HG03442 (cell line): ENCODE results near the gene PACSIN1.
"Not testable (repeated sequence)": the region's sequence is repeated elsewhere in the genome, so short reads cannot be mapped to it uniquely, and the experiment has no call there.

ENCODE experiments used
- ATAC-seq: cut with Tn5 transposase; IDR thresholded peaks from one replicate; pipeline ENCODE4 v1.9.1; 2021; ENCODE audit warnings: mild to moderate bottlenecking, moderate library complexity; ENCODE audit not compliant: unreplicated experiment

The PACSIN1 gene

DNA sequence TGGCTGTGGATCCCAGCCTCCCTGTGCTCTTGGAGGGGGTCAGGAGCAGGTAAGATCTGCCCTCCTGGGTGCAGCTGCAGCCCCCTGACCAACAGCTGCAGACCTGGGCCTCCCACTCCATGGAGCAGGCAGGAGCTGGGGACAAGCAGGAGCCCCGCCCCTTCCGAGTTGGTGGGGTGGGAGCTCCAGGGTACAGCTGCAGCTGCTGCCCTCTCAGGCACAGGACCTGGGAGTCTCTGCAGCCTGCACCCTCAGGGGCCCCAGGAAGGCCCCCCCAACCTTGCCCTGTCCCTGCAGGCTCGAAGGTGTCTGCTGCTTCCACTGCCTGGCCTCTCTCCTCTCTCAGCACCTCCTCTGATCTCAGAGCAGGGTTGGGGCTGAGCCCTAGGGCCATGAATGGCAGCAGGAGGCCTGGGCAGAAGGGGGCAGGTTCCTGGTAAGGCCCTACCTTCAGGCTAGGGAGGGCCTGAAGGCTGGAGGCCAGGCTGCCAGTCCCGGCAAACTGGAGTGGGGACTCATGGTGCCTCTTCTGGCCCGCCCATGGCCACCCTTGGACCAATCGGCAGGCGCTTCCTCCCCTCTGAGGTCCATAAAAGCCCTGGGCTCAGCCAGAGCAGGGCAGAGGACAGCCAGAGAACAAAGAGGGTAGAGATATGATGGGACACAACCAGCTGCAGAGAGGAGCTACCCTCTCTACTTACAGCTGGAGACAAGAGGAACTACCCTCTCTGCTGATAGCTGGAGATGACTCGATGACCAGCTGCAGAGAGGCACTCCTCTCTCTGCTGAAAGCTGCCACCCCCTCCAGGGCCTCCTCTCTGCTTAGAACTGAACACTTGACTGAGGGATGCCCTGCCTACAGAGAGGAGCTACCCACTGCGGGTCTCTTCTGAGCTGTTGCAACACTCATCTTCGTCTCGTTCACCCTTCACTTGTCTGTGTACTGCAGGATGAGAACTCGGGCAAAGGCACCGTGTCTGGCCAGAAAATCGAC lies 7.8 kb upstream of the PACSIN1 start:
- no peak for ATAC-seq

DNA sequence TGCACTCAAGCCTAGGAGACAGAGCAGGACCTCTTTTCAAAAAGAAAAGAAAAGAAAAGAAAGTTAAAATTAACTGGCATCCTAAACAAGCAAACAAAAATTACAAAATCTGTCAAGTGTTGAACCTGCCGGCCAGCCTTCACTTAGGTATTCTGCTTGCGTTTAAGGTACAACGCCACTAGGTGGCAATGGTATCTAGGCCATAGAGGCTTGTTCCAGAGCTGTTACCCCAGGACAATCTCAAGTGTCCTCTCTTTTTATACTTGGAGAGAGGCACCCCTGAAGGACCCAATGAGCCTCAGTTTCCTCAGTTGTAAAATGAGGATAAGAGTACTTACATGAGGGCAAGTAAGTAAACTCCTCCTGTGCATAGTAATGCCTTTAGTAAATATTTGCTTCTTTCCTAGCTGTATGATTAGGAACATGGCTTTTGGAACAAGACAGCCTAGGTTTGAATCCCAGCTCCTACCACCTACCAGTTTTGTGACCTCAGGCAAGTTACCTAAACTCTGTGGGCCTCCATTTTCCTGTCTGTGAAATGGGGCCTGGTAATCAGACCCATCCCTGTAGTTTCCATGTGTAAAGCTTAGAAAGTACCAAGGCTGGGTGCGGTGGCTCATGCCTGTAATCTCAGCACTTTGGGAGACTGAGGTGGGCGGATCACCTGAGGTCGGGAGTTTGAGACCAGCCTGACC lies 5.8 kb upstream of the PACSIN1 start:
- ATAC-seq = no peak

DNA sequence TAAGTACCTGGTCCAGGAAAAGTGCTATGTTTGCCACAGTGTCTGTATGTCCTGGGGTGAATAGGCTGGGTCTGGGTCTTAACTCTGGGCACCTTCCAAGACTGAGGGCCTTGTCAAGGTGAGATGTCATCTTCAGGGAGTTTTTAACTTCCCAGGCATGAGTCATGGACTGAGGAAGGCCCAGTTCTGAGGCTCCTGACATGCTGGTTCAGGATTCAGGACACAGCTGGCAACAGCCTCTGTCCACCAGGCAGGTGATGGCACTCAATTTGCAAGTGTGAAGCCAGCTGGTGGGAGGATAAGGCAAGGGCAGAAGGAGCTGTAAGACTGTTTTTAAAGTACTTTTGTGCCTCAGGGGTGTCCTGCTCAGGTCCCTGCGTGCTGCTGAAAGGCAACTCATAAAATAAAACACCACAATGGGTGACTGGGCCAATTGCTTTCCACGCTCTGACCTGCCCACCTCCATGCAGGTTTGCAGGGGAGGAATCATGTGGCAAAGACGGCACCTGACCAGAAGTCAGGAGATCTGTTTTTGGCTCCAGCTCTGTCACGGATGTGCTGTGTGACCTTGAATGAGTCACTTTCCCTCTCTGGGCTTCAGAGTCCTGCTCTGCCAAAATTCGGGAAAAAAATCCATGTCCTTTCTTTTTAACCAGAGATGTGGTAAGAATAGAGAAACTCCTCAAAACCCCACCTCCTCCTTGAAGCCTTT lies 4.9 kb upstream of the PACSIN1 start:
- ATAC-seq = no peak

DNA sequence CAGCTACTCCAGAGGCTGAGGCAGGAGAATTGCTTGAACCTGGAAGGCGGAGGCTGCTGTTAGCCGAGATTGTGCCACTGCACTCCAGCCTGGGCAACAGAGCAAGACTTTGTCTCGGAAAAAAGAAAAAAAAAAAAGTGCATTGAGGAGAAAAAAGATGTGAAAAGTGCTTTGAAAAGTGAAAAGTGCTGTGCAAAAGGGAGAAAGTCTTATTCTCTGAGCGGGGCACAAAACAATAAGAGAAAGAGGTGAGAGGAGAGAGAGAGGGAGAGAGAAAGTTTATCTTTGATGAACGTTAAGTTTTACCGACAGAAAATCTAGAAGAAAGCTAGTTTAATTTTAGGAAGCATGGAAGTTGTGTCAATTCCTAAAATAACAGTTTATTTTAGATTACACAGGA lies 3.9 kb upstream of the PACSIN1 start:
- no peak for ATAC-seq

DNA sequence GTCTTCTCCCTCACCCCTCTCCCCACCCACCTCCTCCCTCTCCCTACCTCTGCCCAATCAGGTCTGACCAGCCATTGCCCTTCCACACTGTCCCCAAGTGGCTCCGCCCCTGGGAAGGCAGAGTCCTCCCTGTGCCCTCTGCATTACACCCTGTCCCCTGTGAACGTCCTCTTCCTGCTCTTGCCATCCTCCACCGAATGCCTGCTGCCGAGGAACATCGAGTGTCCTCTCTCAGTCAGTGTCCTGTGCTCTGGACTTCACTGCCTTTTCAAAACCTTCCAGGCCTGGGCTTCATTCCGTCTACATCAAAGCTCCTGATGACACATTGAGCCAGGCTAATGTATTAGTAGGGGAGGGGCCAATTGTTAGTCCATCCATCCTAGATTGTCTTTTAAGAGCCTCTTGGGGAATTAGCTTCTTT lies 3.3 kb upstream of the PACSIN1 start:
- no peak for ATAC-seq

DNA sequence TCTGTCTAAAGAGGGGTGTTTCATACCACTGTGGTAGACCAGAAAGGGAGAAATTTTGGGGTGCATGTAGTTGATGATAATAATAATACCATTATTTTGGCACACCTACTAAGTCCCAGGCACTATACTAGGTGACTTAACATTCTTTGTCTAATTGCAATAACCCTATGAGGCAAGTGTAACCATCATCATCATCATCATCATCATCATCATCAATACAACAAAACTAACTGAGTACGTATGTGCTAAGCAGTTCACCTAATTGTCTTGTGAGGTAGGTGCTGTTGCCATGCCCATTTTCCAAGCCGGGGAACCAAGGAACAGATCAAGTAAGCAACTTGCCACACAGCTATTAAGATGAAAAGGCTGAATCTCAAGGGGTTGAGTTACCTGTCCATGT lies 2.6 kb upstream of the PACSIN1 start:
- ATAC-seq = no peak

DNA sequence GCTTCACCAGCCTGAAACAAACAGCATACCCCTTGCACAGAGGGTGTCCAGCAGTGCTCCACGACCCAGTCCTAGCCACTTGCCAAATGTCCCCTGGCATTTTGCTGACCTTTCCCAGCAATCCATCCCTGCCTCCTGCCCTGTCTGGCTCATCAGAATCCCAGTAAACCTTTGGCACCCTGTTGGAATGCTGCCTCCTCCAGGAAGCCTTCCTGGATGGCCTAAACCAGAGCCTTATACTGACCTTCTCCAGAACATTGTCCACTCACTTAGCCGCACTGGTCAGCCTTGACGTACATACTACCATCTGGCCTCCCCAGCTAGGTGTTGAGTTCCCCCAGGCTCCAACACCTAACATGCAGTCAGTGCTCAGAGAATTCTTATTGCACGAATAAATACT lies 2.0 kb upstream of the PACSIN1 start:
- no peak for ATAC-seq

- ATAC-seq = no peak
These were observed 638 bp downstream of the PACSIN1 start for GRCh38 chr6:34466242-34467185.

DNA sequence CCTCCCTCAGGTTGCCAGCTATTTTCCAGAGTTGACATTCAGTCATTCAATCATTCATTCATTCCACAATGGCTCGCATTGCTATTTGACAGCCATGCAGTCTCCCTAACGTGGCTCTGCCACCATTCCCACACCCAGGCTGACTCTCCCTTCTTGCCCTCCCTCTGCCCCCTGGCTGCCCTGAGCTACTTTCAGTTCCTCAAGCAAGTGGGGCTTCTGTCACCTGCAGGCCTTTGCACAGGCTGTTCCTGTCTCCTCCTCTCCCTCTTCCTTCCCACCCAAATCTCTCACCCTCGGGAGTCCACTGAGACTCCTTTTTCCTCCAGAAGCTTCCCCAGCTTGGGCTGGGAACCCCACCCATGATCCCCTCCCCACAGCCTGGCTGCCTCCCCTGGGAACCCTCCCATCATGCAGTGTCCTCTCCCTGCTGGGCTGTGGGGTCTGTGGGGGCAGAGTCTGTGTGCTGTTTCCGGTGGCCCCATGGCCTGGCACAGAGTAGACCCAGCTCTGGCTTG lies 2.6 kb downstream of the PACSIN1 start:
- no peak for ATAC-seq

GRCh38 chr6:34469499-34469898 lies 3.6 kb downstream of the PACSIN1 start:
- no peak for ATAC-seq

- ATAC-seq = no peak
These were observed 6.5 kb downstream of the PACSIN1 start for GRCh38 chr6:34472425-34472824.

DNA sequence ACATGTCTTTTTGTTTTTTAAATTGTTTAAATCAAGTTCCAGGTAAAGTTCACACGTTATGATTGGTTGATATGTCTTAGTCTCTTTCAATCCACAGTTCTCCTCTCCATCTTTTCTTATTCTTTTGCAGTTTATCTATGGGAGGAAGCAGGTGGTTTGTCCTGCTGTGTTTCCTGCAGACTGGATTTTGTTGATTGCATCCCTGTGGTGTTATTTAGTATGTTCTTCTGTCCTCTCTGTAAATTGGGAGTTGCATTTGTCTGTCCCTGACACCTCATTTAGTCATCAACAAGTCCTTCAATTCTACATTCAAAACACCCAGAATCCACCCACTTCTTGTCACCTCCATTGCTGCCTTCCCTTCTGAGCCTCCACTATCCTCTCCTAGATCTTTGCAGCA lies 8.1 kb downstream of the PACSIN1 start:
- ATAC-seq = no peak

GRCh38 chr6:34474754-34475153 lies 8.9 kb downstream of the PACSIN1 start:
- no peak for ATAC-seq

- ATAC-seq = no peak
These were observed 9.4 kb downstream of the PACSIN1 start for GRCh38 chr6:34475238-34475682.

- ATAC-seq = no peak
These were observed 10.0 kb downstream of the PACSIN1 start for GRCh38 chr6:34475767-34476328.

GRCh38 chr6:34476447-34476846 lies 10.6 kb downstream of the PACSIN1 start:
- ATAC-seq = no peak

DNA sequence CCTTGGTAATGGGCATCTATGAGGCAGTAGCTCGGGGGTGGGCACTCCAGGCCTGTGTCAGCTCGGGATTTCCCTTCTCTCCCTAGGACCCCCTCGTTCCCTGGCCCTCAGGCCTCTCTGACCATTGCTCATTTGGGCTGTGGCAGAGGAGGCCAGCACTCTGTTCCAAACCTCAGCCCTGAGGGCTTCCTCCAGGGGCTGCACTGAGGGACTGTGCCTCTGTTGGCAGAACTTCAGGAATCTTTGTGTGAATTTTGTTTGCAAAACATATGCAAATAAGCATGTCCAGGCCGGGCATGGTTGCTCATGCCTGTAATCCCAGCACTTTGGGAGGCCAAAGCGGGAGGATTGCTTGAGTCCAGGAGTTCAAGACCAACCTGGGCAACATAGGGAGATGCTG lies 11.0 kb downstream of the PACSIN1 start:
- ATAC-seq = no peak

- no peak for ATAC-seq
These were observed 12.9 kb downstream of the PACSIN1 start for GRCh38 chr6:34478796-34479195.

- ATAC-seq = not testable (repeated sequence)
These were observed 17.9 kb downstream of the PACSIN1 start for GRCh38 chr6:34483781-34484180.

DNA sequence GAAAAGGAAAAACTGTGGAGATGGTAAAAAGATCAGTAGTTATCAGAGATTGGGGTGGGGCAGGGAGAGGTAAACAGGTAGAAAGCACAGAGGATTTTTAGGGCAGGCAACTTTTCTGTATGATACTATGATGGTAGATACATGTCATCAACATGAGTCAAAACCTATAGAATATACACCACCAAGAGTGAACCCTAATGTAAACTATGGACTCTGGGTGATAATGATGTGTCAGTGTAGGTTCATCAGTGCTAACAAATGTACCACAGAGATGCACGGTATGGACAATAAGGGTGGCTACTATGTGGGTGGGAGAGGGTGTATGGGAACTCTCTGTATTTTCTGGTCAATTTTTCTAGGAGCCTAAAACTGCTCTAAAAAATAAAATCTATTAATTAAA lies 18.5 kb downstream of the PACSIN1 start:
- ATAC-seq = no peak
